GM12874 (cell line): ENCODE measurements around the gene METAP2.

ENCODE experiments used
- TF ChIP-seq, protein P1 (sequence below): IDR thresholded peaks from 2 replicates; pipeline ENCODE4 v1.5.1; 2011; ENCODE audit warnings: low read depth, mild to moderate bottlenecking, control low read depth, low read length, moderate library complexity; ENCODE audit not compliant: insufficient read depth

METAP2 gene

DNA sequence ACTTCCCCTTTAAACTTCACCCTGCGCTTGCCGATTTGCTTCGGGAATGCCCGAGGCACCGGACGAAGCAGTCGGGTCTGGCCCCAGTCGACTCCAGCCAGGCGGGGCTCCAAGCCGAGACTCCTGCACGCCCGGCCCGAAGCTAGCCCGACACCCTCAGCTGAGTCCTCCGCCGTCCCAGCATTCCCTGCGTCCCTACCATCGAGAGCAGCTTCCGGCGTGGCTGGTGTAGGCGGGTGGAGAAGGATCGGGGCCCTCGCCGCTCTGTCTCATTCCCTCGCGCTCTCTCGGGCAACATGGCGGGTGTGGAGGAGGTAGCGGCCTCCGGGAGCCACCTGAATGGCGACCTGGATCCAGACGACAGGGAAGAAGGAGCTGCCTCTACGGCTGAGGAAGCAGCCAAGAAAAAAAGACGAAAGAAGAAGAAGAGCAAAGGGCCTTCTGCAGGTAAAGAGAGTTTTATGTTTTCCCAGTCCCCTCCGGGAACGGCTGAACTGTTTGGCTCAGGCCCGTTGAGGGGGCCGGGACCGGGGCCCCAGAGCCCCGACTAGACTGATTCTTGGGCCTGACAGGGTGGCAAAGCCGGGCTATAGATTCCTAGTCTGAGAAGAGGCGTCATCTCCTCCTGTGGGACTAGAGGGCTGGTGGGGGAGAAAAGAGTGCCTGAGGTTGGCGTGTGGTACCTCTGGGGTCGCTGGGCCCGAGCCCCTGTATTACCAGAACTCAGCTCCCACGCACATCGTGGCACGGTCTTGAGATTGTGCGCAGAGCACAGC, at the start of gene METAP2:
METAP2 (plus strand) TSS at position 269 of the 776 bp plus-strand sequence; CDS start at position 297, 28 bp downstream.
- TF ChIP-seq, protein P1, sequence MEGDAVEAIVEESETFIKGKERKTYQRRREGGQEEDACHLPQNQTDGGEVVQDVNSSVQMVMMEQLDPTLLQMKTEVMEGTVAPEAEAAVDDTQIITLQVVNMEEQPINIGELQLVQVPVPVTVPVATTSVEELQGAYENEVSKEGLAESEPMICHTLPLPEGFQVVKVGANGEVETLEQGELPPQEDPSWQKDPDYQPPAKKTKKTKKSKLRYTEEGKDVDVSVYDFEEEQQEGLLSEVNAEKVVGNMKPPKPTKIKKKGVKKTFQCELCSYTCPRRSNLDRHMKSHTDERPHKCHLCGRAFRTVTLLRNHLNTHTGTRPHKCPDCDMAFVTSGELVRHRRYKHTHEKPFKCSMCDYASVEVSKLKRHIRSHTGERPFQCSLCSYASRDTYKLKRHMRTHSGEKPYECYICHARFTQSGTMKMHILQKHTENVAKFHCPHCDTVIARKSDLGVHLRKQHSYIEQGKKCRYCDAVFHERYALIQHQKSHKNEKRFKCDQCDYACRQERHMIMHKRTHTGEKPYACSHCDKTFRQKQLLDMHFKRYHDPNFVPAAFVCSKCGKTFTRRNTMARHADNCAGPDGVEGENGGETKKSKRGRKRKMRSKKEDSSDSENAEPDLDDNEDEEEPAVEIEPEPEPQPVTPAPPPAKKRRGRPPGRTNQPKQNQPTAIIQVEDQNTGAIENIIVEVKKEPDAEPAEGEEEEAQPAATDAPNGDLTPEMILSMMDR, result no peak

DNA sequence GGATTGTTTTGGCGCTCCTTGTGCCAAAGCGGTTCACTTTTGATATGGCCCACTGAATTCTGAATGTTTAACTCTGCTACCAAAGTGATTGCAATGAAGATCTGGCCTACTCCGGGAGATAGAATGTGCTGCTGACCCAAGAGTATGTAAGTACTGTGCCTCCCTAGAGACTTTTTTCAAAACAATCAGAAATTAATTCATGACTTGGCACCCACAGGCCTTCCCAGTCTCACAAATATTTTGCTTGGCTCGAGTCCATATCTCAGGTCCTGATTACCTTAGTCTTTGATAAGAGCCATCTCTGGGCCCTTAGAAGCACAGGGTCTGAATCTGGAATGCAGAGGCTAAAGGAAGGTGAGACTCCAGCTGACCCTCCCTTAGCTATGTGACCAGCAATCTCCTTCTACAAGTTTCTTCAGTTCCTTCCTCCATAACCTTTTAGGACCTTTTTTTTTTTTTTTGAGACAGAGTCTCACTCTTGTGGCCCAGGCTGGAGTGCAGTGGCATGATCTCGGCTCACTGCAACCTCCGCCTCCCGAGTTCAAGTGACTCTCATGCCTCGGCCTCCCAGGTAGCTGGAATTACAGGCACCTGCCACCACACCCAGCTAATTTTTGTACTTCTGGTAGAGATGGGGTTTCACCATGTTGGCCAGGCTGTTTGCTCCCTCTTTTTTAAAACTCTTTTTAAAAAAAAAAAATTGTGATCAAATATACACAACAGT, 49.5 kb upstream of the METAP2 start:
- TF ChIP-seq, protein P1, result no peak

DNA sequence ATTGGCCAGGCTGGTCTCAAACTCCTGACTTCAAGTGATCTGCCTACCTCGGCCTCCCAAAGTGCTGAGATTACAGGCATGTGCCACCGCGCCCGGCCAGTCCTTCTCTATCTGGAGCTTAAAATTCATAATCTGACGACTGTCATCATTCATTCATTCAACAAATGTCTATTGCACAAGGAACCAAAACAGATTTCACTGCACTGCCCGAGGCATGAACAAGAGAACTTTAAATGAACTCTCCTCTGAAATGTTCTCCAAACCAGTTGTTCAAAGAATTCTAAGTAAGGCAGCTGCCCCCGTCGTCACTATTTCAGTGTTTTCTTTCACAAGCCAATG, 44.8 kb upstream of the METAP2 start:
- TF ChIP-seq, protein P1, result no peak

DNA sequence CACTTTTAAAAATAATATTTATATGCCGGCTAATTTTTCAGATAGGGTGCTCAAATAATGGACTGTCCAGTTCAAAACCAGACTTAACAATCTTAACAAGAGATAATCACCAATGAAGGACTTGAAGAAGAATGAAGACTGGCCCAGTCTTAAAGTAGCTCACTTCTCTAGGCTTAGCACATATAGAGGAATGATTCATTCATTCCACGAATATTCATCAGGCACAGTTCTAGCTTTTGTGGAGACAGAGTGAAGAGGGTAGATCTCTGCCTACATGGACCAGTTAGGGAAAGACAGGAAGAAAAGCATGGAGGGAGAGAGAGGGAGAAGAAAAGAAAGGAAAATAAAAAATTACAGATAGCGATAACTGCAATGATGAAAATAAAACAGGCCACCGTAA, 42.8 kb upstream of the METAP2 start:
- TF ChIP-seq, protein P1, result no peak

DNA sequence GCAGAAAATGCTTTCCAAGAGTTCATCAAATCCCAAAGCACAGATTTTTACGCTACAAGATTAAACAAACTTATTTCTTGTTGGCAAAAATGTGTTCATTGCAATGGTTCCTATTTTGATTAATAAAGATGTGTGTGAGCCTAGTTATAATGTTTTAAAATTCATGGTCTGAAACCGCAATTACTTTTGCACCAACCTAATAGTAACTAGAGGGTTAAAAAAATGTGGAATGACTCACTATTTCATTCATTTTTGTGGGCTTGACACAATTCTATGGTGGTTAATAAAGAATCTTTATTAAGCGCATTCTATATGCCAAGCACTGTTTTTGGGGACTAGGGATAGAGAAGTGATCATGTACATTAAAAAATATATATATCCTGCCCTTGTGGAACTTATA, 38.6 kb upstream of the METAP2 start:
- TF ChIP-seq, protein P1, result no peak

- TF ChIP-seq, protein P1, result no peak
Observed at GRCh38 chr12:95437565-95437964, 36.4 kb upstream of the METAP2 start.

DNA sequence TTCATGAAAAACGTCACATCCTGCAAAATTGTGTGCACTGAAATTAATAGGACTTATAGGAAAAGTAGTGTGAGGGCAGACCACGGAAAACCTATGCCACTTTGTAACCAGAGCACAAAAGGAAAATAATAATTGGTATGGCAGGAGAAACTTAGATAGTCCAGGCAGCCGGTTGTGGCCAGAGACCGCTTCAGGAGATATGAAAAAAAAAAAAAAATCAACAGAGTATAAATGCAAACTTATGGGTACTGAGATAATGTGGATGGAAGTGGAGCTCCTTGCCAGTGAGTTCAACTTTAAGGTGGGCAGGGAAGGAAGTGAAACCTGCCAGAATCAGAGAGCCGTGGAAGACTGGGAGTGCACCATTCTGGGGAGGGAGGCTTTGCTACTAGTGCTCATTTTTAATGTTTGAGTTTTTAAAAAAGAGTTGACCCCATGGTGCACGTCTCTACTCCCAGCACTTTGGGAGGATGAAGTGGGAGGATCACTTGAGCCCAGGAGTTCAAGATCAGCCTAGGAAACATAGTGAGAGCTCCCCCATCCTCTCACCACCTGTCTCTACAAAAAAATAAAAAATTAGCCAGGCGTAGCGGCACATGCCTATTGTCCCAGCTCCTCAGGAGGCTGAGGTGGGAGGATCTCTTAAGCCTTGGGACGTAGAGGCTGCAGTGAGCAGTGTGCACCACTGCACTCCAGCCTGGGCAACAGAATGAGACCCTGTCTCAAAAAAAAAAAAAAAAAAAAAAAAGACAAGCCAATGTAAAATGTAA, 34.3 kb upstream of the METAP2 start:
- TF ChIP-seq, protein P1, result no peak
